DOHH2 (cell line): Measurements from ENCODE around the gene CEACAM21.

Experiments used
- H3F3A ChIP-seq: fragments of 200-600 bp; sonication (generic), shearing (Covaris generic); 2 replicates; pipeline ENCODE4 v1.6.0; 2016; ENCODE audit warnings: antibody characterized with exemption, mild to moderate bottlenecking; ENCODE audit not compliant: control insufficient read depth, insufficient read depth
- H3K27ac ChIP-seq: fragments of 200-600 bp; sonication (generic); 2 replicates; pipeline ENCODE4 v1.5.1; 2014; ENCODE audit warnings: low read depth, mild to moderate bottlenecking, low read length, moderate library complexity
- H3K27me3 ChIP-seq: fragments of 200-600 bp; sonication (generic); 2 replicates; pipeline ENCODE4 v1.6.1; 2014; ENCODE audit warnings: mild to moderate bottlenecking, low read length, mixed read lengths; ENCODE audit not compliant: control insufficient read depth
- H3K36me3 ChIP-seq: fragments of 200-600 bp; sonication (generic); 2 replicates; pipeline ENCODE4 v1.6.1; 2014; ENCODE audit warnings: mild to moderate bottlenecking, low read length, moderate library complexity, mixed read lengths; ENCODE audit not compliant: control insufficient read depth
- H3K4me1 ChIP-seq: fragments of 200-600 bp; sonication (generic); 2 replicates; pipeline ENCODE4 v1.6.1; 2014; ENCODE audit warnings: mild to moderate bottlenecking, low read length, mixed read lengths; ENCODE audit not compliant: control insufficient read depth
- H3K4me2 ChIP-seq: fragments of 200-600 bp; sonication (generic); 2 replicates; pipeline ENCODE4 v1.6.0; 2014; ENCODE audit warnings: mild to moderate bottlenecking, low read length, moderate library complexity
- H3K4me3 ChIP-seq: fragments of 200-600 bp; sonication (generic); 2 replicates; pipeline ENCODE4 v1.5.1; 2014; ENCODE audit warnings: mild to moderate bottlenecking, low read length, mixed read lengths
- H3K79me2 ChIP-seq: fragments of 200-600 bp; sonication (generic); 2 replicates; pipeline ENCODE4 v1.6.1; 2014; ENCODE audit warnings: mild to moderate bottlenecking, low read length, mixed read lengths; ENCODE audit not compliant: control insufficient read depth
- H3K9me2 ChIP-seq: fragments of 200-600 bp; sonication (generic); replicated peaks from 2 replicates; pipeline ENCODE4 v1.6.1; 2014; ENCODE audit warnings: mild to moderate bottlenecking, low read length, mixed read lengths; ENCODE audit not compliant: control insufficient read depth
- H3K9me3 ChIP-seq: fragments of 200-600 bp; sonication (generic); 2 replicates; pipeline ENCODE4 v1.6.1; 2014; ENCODE audit warnings: antibody characterized with exemption, low read length, mixed read lengths; ENCODE audit not compliant: control insufficient read depth, insufficient read depth
- H4K20me1 ChIP-seq: fragments of 200-600 bp; sonication (generic); 2 replicates; pipeline ENCODE4 v1.6.0; 2014; ENCODE audit warnings: low read depth, mild to moderate bottlenecking, antibody characterized with exemption, low read length, moderate library complexity; ENCODE audit not compliant: control insufficient read depth, insufficient read depth
- CTCF ChIP-seq: fragments of 200-600 bp; sonication (generic); IDR thresholded peaks from one replicate; pipeline ENCODE4 v1.5.1; 2014; ENCODE audit warnings: antibody characterized with exemption, mild to moderate bottlenecking, low read depth, low read length; ENCODE audit not compliant: poor library complexity, severe bottlenecking
- EZH2phosphoT487 ChIP-seq: fragments of 200-600 bp; sonication (generic); IDR thresholded peaks from 2 replicates; pipeline ENCODE4 v1.6.1; 2017; ENCODE audit warnings: borderline replicate concordance, mild to moderate bottlenecking, antibody characterized with exemption, low read length, moderate library complexity, mixed read lengths

CEACAM21 gene

GRCh38 chr19:41587838-41588210 lies 11.9 kb downstream of the CEACAM21 start:
- H3K27me3 ChIP-seq, result no peaks in the 10 kb centered on the region
- no peaks in the 10 kb centered on the region for H3F3A ChIP-seq
- no peaks in the 10 kb centered on the region for H3K9me2 ChIP-seq
- H3K4me3 ChIP-seq, result no peak overlapping the region
- no peaks in the 10 kb centered on the region for H4K20me1 ChIP-seq
- H3K4me2 ChIP-seq, result no peak overlapping the region
- H3K9me3 ChIP-seq, result peaks cover 4% of the 10 kb centered on the region; the same call in 1 of the 2 replicates
- no peaks in the 10 kb centered on the region for H3K4me1 ChIP-seq
- H3K36me3 ChIP-seq, result no peaks in the 10 kb centered on the region
- TF ChIP-seq EZH2phosphoT487, result no peak
- no peak for TF ChIP-seq CTCF
- H3K27ac ChIP-seq, result no peak overlapping the region
- H3K79me2 ChIP-seq, result no peaks in the 10 kb centered on the region

- Histone ChIP-seq H3K9me3 (no peaks in the 10 kb centered on the region; the same call in 1 of the 2 replicates), H4K20me1 (no peaks in the 10 kb centered on the region), H3K79me2 (no peaks in the 10 kb centered on the region), H3K27ac (no peak overlapping the region), H3F3A (no peaks in the 10 kb centered on the region), H3K4me1 (no peaks in the 10 kb centered on the region), H3K27me3 (no peaks in the 10 kb centered on the region), H3K36me3 (no peaks in the 10 kb centered on the region), H3K9me2 (no peaks in the 10 kb centered on the region), H3K4me3 (no peak overlapping the region), H3K4me2 (no peak overlapping the region)
- TF ChIP-seq CTCF (no peak), EZH2phosphoT487 (no peak)
These were observed 12.7 kb downstream of the CEACAM21 start for GRCh38 chr19:41588497-41589209.

- H3F3A ChIP-seq, result no peaks in the 10 kb centered on the region
- no peaks in the 10 kb centered on the region for H3K27me3 ChIP-seq
- H3K4me1 ChIP-seq, result no peaks in the 10 kb centered on the region
- H3K36me3 ChIP-seq, result no peaks in the 10 kb centered on the region
- H4K20me1 ChIP-seq, result no peaks in the 10 kb centered on the region
- no peak overlapping the region for H3K4me3 ChIP-seq
- no peaks in the 10 kb centered on the region for H3K9me2 ChIP-seq
- no peak for TF ChIP-seq EZH2phosphoT487
- no peak for TF ChIP-seq CTCF
- no peak overlapping the region for H3K27ac ChIP-seq
- H3K9me3 ChIP-seq, result no peaks in the 10 kb centered on the region
- no peaks in the 10 kb centered on the region for H3K79me2 ChIP-seq
- H3K4me2 ChIP-seq, result no peak overlapping the region
These were observed 13.4 kb downstream of the CEACAM21 start for GRCh38 chr19:41589371-41589770.
